WTC11 (cell line): ENCODE data around the gene ECHDC3. TPM values are rescaled to one million over a fixed set of nuclear protein-coding genes. Genes with fewer than 3 reads are reported as not detected.

ENCODE experiments used
- ATAC-seq: fragments of 200-7000 bp; cut with Tn5 transposase; 2 replicates; pipeline ENCODE4 v1.10.0; 2021; ENCODE audit warnings: mild to moderate bottlenecking, moderate library complexity
- CTCF ChIA-PET: fragments of 300-600 bp; sonication (Branson Sonifier 250); formaldehyde crosslinking; loops from one replicate; lab custom pipeline; 2021; ENCODE audit warnings: antibody characterized with exemption; lab: Charles Lee
- POLR2A ChIA-PET: fragments of 350-600 bp; sonication (Branson Sonifier 250); formaldehyde crosslinking; loops from one replicate; lab custom pipeline; 2021; ENCODE audit warnings: antibody characterized with exemption; lab: Charles Lee
- DNase-seq: peaks from one replicate; pipeline ENCODE4 v3.0.0; 2021; ENCODE audit warnings: low spot score
- H3K27ac Mint-ChIP-seq: 2 replicates; pipeline ENCODE4 v1.8.0; 2021; ENCODE audit warnings: mixed read lengths
- H3K27me3 Mint-ChIP-seq: 2 replicates; pipeline ENCODE4 v1.8.0; 2021; ENCODE audit warnings: low read depth, mild to moderate bottlenecking, moderate library complexity, mixed read lengths
- H3K36me3 Mint-ChIP-seq: 2 replicates; pipeline ENCODE4 v1.8.0; 2021; ENCODE audit warnings: mixed read lengths
- H3K4me1 Mint-ChIP-seq: 2 replicates; pipeline ENCODE4 v1.8.0; 2022; ENCODE audit warnings: mixed read lengths
- H3K4me3 Mint-ChIP-seq: 2 replicates; pipeline ENCODE4 v1.8.0; 2021; ENCODE audit warnings: mild to moderate bottlenecking, moderate library complexity, mixed read lengths
- H3K9me3 Mint-ChIP-seq: 2 replicates; pipeline ENCODE4 v1.8.0; 2021; ENCODE audit warnings: mixed read lengths
- ATF1 ChIP-seq: sonication (generic); formaldehyde crosslinking; IDR thresholded peaks from 2 replicates; pipeline ENCODE4 v1.8.1; 2023; ENCODE audit warnings: mild to moderate bottlenecking, moderate library complexity, missing genetic modification reagents
- ELF4 ChIP-seq: sonication (generic); formaldehyde crosslinking; IDR thresholded peaks from 2 replicates; pipeline ENCODE4 v1.8.1; 2022; ENCODE audit warnings: low read depth, mild to moderate bottlenecking, moderate library complexity, missing genetic modification reagents
- EMX1 ChIP-seq: fragments of 250-450 bp; sonication (Bioruptor Pico); IDR thresholded peaks from 2 replicates; pipeline ENCODE4 v1.8.0; 2021; ENCODE audit warnings: mild to moderate bottlenecking
- FOXJ3 ChIP-seq: sonication (generic); formaldehyde crosslinking; IDR thresholded peaks from 2 replicates; pipeline ENCODE4 v1.9.0; 2021; ENCODE audit warnings: missing genetic modification reagents, mild to moderate bottlenecking, borderline replicate concordance
- FOXK1 ChIP-seq: sonication (generic); formaldehyde crosslinking; IDR thresholded peaks from 2 replicates; pipeline ENCODE4 v1.8.0; 2022; ENCODE audit warnings: mild to moderate bottlenecking, moderate library complexity, missing genetic modification reagents
- FOXP1 ChIP-seq: sonication (generic); formaldehyde crosslinking; IDR thresholded peaks from 2 replicates; pipeline ENCODE4 v1.8.0; 2022; ENCODE audit warnings: missing genetic modification reagents, mild to moderate bottlenecking, moderate library complexity, borderline replicate concordance
- JUN ChIP-seq: sonication (generic); formaldehyde crosslinking; IDR thresholded peaks from 2 replicates; pipeline ENCODE4 v1.8.0; 2023; ENCODE audit warnings: mild to moderate bottlenecking, missing genetic modification reagents
- NR1H2 ChIP-seq: sonication (generic); formaldehyde crosslinking; IDR thresholded peaks from 2 replicates; pipeline ENCODE4 v1.9.0; 2021; ENCODE audit warnings: mild to moderate bottlenecking, moderate library complexity, missing genetic modification reagents
- OVOL2 ChIP-seq: fragments of 250-450 bp; sonication (Bioruptor Pico); IDR thresholded peaks from 2 replicates; pipeline ENCODE4 v1.9.0; 2021; ENCODE audit warnings: mild to moderate bottlenecking, borderline replicate concordance
- RORB ChIP-seq: fragments of 250-450 bp; sonication (Bioruptor Pico); IDR thresholded peaks from 2 replicates; pipeline ENCODE4 v1.9.0; 2021; ENCODE audit warnings: mild to moderate bottlenecking
- SMAD4 ChIP-seq: sonication (generic); formaldehyde crosslinking; IDR thresholded peaks from 2 replicates; pipeline ENCODE4 v1.8.0; 2022; ENCODE audit warnings: mild to moderate bottlenecking, missing genetic modification reagents
- TCF7 ChIP-seq: sonication (generic); formaldehyde crosslinking; IDR thresholded peaks from 2 replicates; pipeline ENCODE4 v1.8.0; 2022; ENCODE audit warnings: mild to moderate bottlenecking, low read depth, missing genetic modification reagents, moderate library complexity
- ZNF396 ChIP-seq: fragments of 250-450 bp; sonication (Bioruptor Pico); IDR thresholded peaks from 2 replicates; pipeline ENCODE4 v1.8.0; 2021; ENCODE audit warnings: mild to moderate bottlenecking, moderate library complexity, borderline replicate concordance
- total RNA-seq: library from RNA; stranded (reverse); gene quantifications from 3 replicates; pipeline ENCODE4 v1.2.3, GENCODE V29; 2021
- TF ChIP-seq, protein P1 (sequence below): sonication (generic); formaldehyde crosslinking; IDR thresholded peaks from 2 replicates; pipeline ENCODE4 v1.8.0; 2022; ENCODE audit warnings: mild to moderate bottlenecking, missing genetic modification reagents
- TF ChIP-seq, protein P2 (sequence below): sonication (generic); formaldehyde crosslinking; IDR thresholded peaks from 2 replicates; pipeline ENCODE4 v1.8.0; 2023; ENCODE audit warnings: missing genetic modification reagents
- TF ChIP-seq, protein P3 (sequence below): sonication (generic); formaldehyde crosslinking; IDR thresholded peaks from 2 replicates; pipeline ENCODE4 v1.8.0; 2023; ENCODE audit warnings: mild to moderate bottlenecking, missing genetic modification reagents
- TF ChIP-seq, protein P4 (sequence below): sonication (generic); formaldehyde crosslinking; IDR thresholded peaks from 2 replicates; pipeline ENCODE4 v1.8.1; 2022; ENCODE audit warnings: mild to moderate bottlenecking, missing genetic modification reagents, moderate library complexity, borderline replicate concordance
- TF ChIP-seq, protein P5 (sequence below): sonication (generic); formaldehyde crosslinking; conservative IDR thresholded peaks from 2 replicates; pipeline ENCODE4 v1.8.1; 2022; ENCODE audit warnings: mild to moderate bottlenecking, missing genetic modification reagents

The ECHDC3 gene
- total RNA-seq, 1 experiment from 2014 or later = 17.1 TPM

DNA sequence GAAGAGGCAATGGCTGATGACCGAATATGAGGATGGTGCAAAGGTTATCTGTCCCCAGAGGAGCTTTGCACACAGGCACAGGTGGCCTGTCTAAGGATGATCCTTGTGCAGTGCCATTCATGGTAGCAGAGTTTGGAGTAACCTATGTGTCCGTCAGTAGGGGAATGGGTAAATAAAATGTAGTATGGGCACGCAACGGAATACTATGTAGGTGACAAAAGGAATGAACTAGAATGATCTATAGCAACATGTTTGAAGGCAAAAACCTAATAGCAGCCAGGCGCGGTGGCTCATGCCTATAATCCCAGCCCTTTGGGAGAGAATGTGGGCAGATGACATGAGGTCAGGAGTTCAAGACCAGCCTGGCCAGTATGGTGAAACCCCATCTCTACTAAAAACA lies 41.6 kb upstream of the ECHDC3 start:
- H3K27ac Mint-ChIP-seq = no peak overlapping the region
- no peaks in the 10 kb centered on the region for H3K36me3 Mint-ChIP-seq
- H3K4me1 Mint-ChIP-seq = no peaks in the 10 kb centered on the region
- H3K4me3 Mint-ChIP-seq = no peak overlapping the region
- CTCF ChIA-PET = no interaction called here
- TF ChIP-seq NR1H2 (CRISPR knock-in tag) (no peak), RORB (CRISPR knock-in tag) (no peak), EMX1 (CRISPR knock-in tag) (no peak), ATF1 (CRISPR knock-in tag) (no peak)
- TF ChIP-seq, protein P1, sequence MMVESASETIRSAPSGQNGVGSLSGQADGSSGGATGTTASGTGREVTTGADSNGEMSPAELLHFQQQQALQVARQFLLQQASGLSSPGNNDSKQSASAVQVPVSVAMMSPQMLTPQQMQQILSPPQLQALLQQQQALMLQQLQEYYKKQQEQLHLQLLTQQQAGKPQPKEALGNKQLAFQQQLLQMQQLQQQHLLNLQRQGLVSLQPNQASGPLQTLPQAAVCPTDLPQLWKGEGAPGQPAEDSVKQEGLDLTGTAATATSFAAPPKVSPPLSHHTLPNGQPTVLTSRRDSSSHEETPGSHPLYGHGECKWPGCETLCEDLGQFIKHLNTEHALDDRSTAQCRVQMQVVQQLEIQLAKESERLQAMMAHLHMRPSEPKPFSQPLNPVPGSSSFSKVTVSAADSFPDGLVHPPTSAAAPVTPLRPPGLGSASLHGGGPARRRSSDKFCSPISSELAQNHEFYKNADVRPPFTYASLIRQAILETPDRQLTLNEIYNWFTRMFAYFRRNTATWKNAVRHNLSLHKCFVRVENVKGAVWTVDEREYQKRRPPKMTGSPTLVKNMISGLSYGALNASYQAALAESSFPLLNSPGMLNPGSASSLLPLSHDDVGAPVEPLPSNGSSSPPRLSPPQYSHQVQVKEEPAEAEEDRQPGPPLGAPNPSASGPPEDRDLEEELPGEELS = no peak
- TF ChIP-seq, protein P2, sequence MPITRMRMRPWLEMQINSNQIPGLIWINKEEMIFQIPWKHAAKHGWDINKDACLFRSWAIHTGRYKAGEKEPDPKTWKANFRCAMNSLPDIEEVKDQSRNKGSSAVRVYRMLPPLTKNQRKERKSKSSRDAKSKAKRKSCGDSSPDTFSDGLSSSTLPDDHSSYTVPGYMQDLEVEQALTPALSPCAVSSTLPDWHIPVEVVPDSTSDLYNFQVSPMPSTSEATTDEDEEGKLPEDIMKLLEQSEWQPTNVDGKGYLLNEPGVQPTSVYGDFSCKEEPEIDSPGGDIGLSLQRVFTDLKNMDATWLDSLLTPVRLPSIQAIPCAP (CRISPR knock-in tag) = no peak
- TF ChIP-seq, all 79 proteins: peak for 0
- no peak for ATAC-seq
- no peak for DNase-seq
- POLR2A ChIA-PET = no interaction called here
- H3K27me3 Mint-ChIP-seq = no peaks in the 10 kb centered on the region
- H3K9me3 Mint-ChIP-seq = peaks cover 5% of the 10 kb centered on the region; the same call in 1 of the 2 replicates

DNA sequence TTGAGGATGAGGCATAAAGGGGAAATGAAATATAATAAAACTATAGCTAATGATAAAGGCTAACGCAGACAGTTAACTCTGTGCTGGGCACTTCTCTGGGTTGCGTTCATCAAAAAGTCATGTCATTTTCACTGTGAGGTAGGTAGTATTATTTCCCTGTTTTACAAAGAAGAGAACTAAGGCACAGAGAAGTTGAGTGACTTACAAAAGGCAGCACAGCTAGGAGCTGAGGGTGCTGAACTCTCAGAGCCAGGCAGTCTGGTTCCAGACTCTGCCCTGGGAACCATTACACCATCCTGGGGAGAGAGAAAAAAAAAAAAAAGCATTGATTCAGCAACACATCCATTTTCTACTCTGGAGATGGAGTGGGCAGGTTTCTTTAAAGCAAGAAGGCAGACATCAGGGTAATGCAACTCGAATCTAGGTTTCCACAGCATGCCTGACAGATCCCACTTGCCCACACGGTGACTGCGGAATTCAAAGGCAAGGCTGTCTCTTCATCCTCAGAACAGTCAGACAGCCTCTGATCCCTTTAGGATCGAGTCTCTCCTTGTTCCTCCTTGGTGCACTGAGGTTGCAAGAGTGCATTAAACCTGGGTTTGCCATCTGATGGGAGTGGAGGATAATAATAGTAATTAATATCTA lies 40.6 kb upstream of the ECHDC3 start:
- no peak for TF ChIP-seq FOXK1 (CRISPR knock-in tag)
- TF ChIP-seq, protein P3, sequence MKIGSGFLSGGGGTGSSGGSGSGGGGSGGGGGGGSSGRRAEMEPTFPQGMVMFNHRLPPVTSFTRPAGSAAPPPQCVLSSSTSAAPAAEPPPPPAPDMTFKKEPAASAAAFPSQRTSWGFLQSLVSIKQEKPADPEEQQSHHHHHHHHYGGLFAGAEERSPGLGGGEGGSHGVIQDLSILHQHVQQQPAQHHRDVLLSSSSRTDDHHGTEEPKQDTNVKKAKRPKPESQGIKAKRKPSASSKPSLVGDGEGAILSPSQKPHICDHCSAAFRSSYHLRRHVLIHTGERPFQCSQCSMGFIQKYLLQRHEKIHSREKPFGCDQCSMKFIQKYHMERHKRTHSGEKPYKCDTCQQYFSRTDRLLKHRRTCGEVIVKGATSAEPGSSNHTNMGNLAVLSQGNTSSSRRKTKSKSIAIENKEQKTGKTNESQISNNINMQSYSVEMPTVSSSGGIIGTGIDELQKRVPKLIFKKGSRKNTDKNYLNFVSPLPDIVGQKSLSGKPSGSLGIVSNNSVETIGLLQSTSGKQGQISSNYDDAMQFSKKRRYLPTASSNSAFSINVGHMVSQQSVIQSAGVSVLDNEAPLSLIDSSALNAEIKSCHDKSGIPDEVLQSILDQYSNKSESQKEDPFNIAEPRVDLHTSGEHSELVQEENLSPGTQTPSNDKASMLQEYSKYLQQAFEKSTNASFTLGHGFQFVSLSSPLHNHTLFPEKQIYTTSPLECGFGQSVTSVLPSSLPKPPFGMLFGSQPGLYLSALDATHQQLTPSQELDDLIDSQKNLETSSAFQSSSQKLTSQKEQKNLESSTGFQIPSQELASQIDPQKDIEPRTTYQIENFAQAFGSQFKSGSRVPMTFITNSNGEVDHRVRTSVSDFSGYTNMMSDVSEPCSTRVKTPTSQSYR (CRISPR knock-in tag) = no peak
- TF ChIP-seq JUN = no peak
- no peak for TF ChIP-seq OVOL2 (CRISPR knock-in tag)
- TF ChIP-seq FOXP1 = no peak
- no peak for TF ChIP-seq TCF7 (CRISPR knock-in tag)
- TF ChIP-seq, protein P4, sequence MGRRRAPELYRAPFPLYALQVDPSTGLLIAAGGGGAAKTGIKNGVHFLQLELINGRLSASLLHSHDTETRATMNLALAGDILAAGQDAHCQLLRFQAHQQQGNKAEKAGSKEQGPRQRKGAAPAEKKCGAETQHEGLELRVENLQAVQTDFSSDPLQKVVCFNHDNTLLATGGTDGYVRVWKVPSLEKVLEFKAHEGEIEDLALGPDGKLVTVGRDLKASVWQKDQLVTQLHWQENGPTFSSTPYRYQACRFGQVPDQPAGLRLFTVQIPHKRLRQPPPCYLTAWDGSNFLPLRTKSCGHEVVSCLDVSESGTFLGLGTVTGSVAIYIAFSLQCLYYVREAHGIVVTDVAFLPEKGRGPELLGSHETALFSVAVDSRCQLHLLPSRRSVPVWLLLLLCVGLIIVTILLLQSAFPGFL (CRISPR knock-in tag) = no peak
- no peak for TF ChIP-seq ELF4 (CRISPR knock-in tag)
- TF ChIP-seq FOXJ3 (CRISPR knock-in tag) = no peak
- no peak for TF ChIP-seq SMAD4 (CRISPR knock-in tag)
- TF ChIP-seq, protein P5, sequence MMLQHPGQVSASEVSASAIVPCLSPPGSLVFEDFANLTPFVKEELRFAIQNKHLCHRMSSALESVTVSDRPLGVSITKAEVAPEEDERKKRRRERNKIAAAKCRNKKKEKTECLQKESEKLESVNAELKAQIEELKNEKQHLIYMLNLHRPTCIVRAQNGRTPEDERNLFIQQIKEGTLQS (CRISPR knock-in tag) = no peak
- TF ChIP-seq ZNF396 (CRISPR knock-in tag) = no peak
- CTCF ChIA-PET = interaction anchor here (0.7 kb wide), 1 partner anchor 962 kb away, joined by 4 read pairs; no protein-coding TSS in a partner anchor
- Mint-ChIP-seq H3K4me3 (no peak overlapping the region), H3K27ac (no peak overlapping the region), H3K9me3 (peaks cover 5% of the 10 kb centered on the region; the same call in 1 of the 2 replicates), H3K4me1 (no peaks in the 10 kb centered on the region), H3K36me3 (no peaks in the 10 kb centered on the region), H3K27me3 (no peaks in the 10 kb centered on the region)
- DNase-seq (no peak), ATAC-seq (no peak)
- POLR2A ChIA-PET = no interaction called here
